Natural killer cell (primary cell): ENCODE results near the gene RNF180. TPM values are rescaled to one million over a fixed set of nuclear protein-coding genes. Genes with fewer than 3 reads are reported as not detected.

ENCODE experiments used
- ATAC-seq, 3 donors: fragments of 150-1000 bp in 2 of 3; fragments of 200-7000 bp in 1 of 3; cut with Tn5 transposase; 1 replicate in 1 of 3; 2 replicates in 2 of 3; pipeline ENCODE4 v1.10.0; 2021; ENCODE audit warnings: mild to moderate bottlenecking in 2 of 3, moderate library complexity in 2 of 3
- DNase-seq, 2 donors: peaks; one replicate each; pipeline versions ENCODE4 v3.0.0 to v3.0.0-alpha.2; 2013 to 2021; ENCODE audit warnings: mixed read lengths in 1 of 2
- H3K27ac ChIP-seq: one replicate; pipeline ENCODE4 v1.5.1; 2013; ENCODE audit warnings: mild to moderate bottlenecking, low read length
- H3K27me3 ChIP-seq: one replicate; pipeline ENCODE4 v1.6.1; 2013; ENCODE audit warnings: low read length; ENCODE audit not compliant: control insufficient read depth, insufficient read depth
- H3K36me3 ChIP-seq: one replicate; pipeline ENCODE4 v1.6.1; 2013; ENCODE audit warnings: low read length; ENCODE audit not compliant: control insufficient read depth, insufficient read depth
- H3K4me1 ChIP-seq: one replicate; pipeline ENCODE4 v1.6.1; 2013; ENCODE audit warnings: low read length; ENCODE audit not compliant: control insufficient read depth, insufficient read depth
- H3K4me3 ChIP-seq: one replicate; pipeline ENCODE4 v1.5.1; 2013; ENCODE audit warnings: low read length
- H3K9me3 ChIP-seq: one replicate; pipeline ENCODE4 v1.6.1; 2013; ENCODE audit warnings: low read length; ENCODE audit not compliant: control insufficient read depth, insufficient read depth
- H3K27ac Mint-ChIP-seq, 2 donors: one replicate each; pipeline ENCODE4 v1.8.0; 2022; ENCODE audit warnings: mild to moderate bottlenecking in 2 of 2, mixed read lengths in 2 of 2, moderate library complexity in 1 of 2
- H3K27me3 Mint-ChIP-seq, 2 donors: one replicate each; pipeline ENCODE4 v1.8.0; 2022; ENCODE audit warnings: low read depth in 2 of 2, mixed read lengths in 2 of 2
- H3K36me3 Mint-ChIP-seq: one replicate; pipeline ENCODE4 v1.8.0; 2022; ENCODE audit warnings: mixed read lengths
- H3K4me1 Mint-ChIP-seq, 2 donors: one replicate each; pipeline ENCODE4 v1.8.0; 2022; ENCODE audit warnings: mixed read lengths in 2 of 2
- H3K4me3 Mint-ChIP-seq: one replicate; pipeline ENCODE4 v1.8.0; 2022; ENCODE audit warnings: mild to moderate bottlenecking, moderate library complexity, mixed read lengths
- H3K9me3 Mint-ChIP-seq, 2 donors: one replicate each; pipeline ENCODE4 v1.8.0; 2022; ENCODE audit warnings: mixed read lengths in 2 of 2
- CTCF ChIP-seq: fragments of 200-600 bp; IDR thresholded peaks from one replicate; pipeline ENCODE4 v1.8.0; 2022; ENCODE audit warnings: antibody characterized with exemption
- WGBS: methylation state at CpG from one replicate; pipeline ENCODE4 v1.1.7; 2013; ENCODE audit warnings: missing lambda C conversion rate; ENCODE audit not compliant: insufficient coverage; 5-methylcytosine and 5-hydroxymethylcytosine counted together
- intact Hi-C: fragments of 100-400 bp; cut with micrococcal nuclease; formaldehyde crosslinking; loops from one replicate; pipeline ENCODE4 v1.14.2; 2022
- total RNA-seq, 4 donors: library from RNA; stranded (reverse); fragments of 120-200 nt in 1 of 4; gene quantifications; one replicate each; pipeline versions ENCODE4 v1.2.3 to v1.2.4, GENCODE V29; 2013 to 2022

RNF180 gene
- total RNA-seq, 3 donors from 2014 or later (not counting 1 experiment from before 2014, with no cell fraction given) = not detected

GRCh38 chr5:64295101-64295500 is 129.5 kb downstream of the RNF180 start:
- Mint-ChIP-seq H3K4me1 (no peaks in the 10 kb centered on the region), H3K27ac (no peak overlapping the region), H3K36me3 (peaks cover 8% of the 10 kb centered on the region), H3K27me3 (no peaks in the 10 kb centered on the region), H3K9me3 (peaks cover 13 to 18% of the 10 kb centered on the region in 2 donors), H3K4me3 (no peak overlapping the region)
- Histone ChIP-seq H3K9me3 (peaks cover 10% of the 10 kb centered on the region), H3K4me3 (no peak overlapping the region), H3K27ac (no peak overlapping the region), H3K36me3 (no peaks in the 10 kb centered on the region), H3K4me1 (no peaks in the 10 kb centered on the region), H3K27me3 (no peaks in the 10 kb centered on the region)
- ATAC-seq = no peak
- intact Hi-C loops = no loop called here
- no peak for DNase-seq
- no CpG with 5 or more reads among the region's 1 CpG for WGBS
- no peak for TF ChIP-seq CTCF

- H3K27me3 ChIP-seq = no peaks in the 10 kb centered on the region
- H3K27ac ChIP-seq = no peak overlapping the region
- Mint-ChIP-seq H3K36me3 (no peaks in the 10 kb centered on the region), H3K4me1 (no peaks in the 10 kb centered on the region), H3K4me3 (no peak overlapping the region), H3K27ac (no peak overlapping the region), H3K9me3 (peaks cover 3 to 6% of the 10 kb centered on the region in 2 donors), H3K27me3 (no peaks in the 10 kb centered on the region)
- H3K9me3 ChIP-seq = no peaks in the 10 kb centered on the region
- no peaks in the 10 kb centered on the region for H3K4me1 ChIP-seq
- no peak overlapping the region for H3K4me3 ChIP-seq
- no peak for DNase-seq
- no peaks in the 10 kb centered on the region for H3K36me3 ChIP-seq
- no peak for TF ChIP-seq CTCF
- 94% methylated on average over 1 of the region's 1 CpG for WGBS
- intact Hi-C loops = no loop called here
- ATAC-seq = no peak
Observed at GRCh38 chr5:64298586-64298985, 132.9 kb downstream of the RNF180 start.

GRCh38 chr5:64299805-64300204 is 134.2 kb downstream of the RNF180 start:
- TF ChIP-seq CTCF = no peak
- Histone ChIP-seq H3K4me3 (no peak overlapping the region), H3K9me3 (no peaks in the 10 kb centered on the region), H3K27me3 (no peaks in the 10 kb centered on the region), H3K27ac (no peak overlapping the region), H3K36me3 (no peaks in the 10 kb centered on the region), H3K4me1 (no peaks in the 10 kb centered on the region)
- WGBS = 61% methylated on average over 2 of the region's 2 CpGs
- Mint-ChIP-seq H3K36me3 (no peaks in the 10 kb centered on the region), H3K27ac (no peak overlapping the region), H3K9me3 (peaks cover 6 to 9% of the 10 kb centered on the region in 2 donors), H3K27me3 (no peaks in the 10 kb centered on the region), H3K4me3 (no peak overlapping the region), H3K4me1 (no peaks in the 10 kb centered on the region)
- DNase-seq (no peak), ATAC-seq (no peak)
- intact Hi-C loops = no loop called here

- H3K36me3 Mint-ChIP-seq = no peaks in the 10 kb centered on the region
- TF ChIP-seq CTCF = no peak
Observed at GRCh38 chr5:64301566-64301965, 135.9 kb downstream of the RNF180 start.

More at GRCh38 chr5:64301566-64301965, 135.9 kb downstream of the RNF180 start:
- no peak overlapping the region for H3K27ac ChIP-seq
- no peaks in the 10 kb centered on the region for H3K9me3 ChIP-seq
- H3K27me3 Mint-ChIP-seq = no peaks in the 10 kb centered on the region
- intact Hi-C loops = no loop called here
- H3K4me3 Mint-ChIP-seq = no peak overlapping the region
- no peaks in the 10 kb centered on the region for H3K4me1 ChIP-seq
- no peaks in the 10 kb centered on the region for H3K4me1 Mint-ChIP-seq
- no peak overlapping the region for H3K27ac Mint-ChIP-seq
- DNase-seq = no peak
- no peak overlapping the region for H3K4me3 ChIP-seq
- peaks cover 5 to 14% of the 10 kb centered on the region in 2 donors for H3K9me3 Mint-ChIP-seq
- no peaks in the 10 kb centered on the region for H3K36me3 ChIP-seq
- H3K27me3 ChIP-seq = no peaks in the 10 kb centered on the region
- no peak for ATAC-seq
